ENCODE measurements around the gene PTPRT. TPM values are rescaled to one million over a fixed set of nuclear protein-coding genes. Genes with fewer than 3 reads are reported as not detected.

PTPRT gene
- total and polyA plus RNA-seq, 2 of the 13 experiments (the other 11 are each of a cell fraction or from before 2014, with no cell fraction given) = under 0.01 to 0.09 TPM

DNA sequence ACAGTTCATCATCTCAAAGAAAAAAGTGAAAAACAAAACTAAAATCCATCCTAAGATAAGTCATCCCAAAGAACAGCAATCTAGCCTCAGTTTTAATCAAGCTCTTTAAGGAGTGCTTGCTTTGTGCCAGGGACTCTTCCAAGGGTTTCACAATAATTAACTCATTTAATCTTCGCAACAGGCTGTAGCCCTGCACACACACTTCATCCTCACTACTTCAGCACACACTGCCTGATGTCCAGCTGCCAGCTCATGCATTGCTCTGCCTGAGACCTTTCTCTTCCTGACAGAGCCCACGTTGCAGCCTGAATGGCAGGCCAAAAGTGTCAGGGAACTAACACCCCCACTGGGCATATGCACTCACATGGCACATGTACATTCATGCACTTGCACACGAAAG, 21.2 kb upstream of the PTPRT start:
- Histone ChIP-seq H3K27me3 (ENCODE audit: control insufficient read depth in 1 of 2, insufficient read depth in 2 of 2, low read length in 2 of 2) (peaks cover 0 to 17% of the 10 kb centered on the region in 2 experiments; a peak in 2 of 5 replicates), H3K36me3 (replicated peaks in 1 of 2; ENCODE audit: control insufficient read depth in 1 of 2, insufficient read depth in 2 of 2, low read length in 2 of 2) (no peaks in the 10 kb centered on the region), H3K9ac (ENCODE audit: insufficient read depth, low read depth, low read length) (no peak overlapping the region), H3K4me2 (ENCODE audit: low read depth, low read length) (no peak overlapping the region), H2AFZ (ENCODE audit: low read length) (no peak overlapping the region), H3K9me3 (ENCODE audit: low read length) (peaks cover under 1% of the 10 kb centered on the region; the same call in 1 of the 2 replicates), H4K20me1 (ENCODE audit: insufficient read depth, low read length) (no peaks in the 10 kb centered on the region), H3K4me1 (ENCODE audit: insufficient read depth, low read length) (no peaks in the 10 kb centered on the region), H3K27ac (ENCODE audit: extremely low read length, insufficient read depth, low read length) (no peak overlapping the region), H3K4me3 (replicated peaks in 1 of 3; ENCODE audit: insufficient read depth in 1 of 3, low read depth in 2 of 3, low read length in 3 of 3) (no peak overlapping the region), H3K79me2 (ENCODE audit: insufficient read depth, low read length) (no peaks in the 10 kb centered on the region)
- CTCF ChIA-PET (ENCODE audit: low intra/inter-chr PET ratio, low total read pairs) = no interaction called here
- FAIRE-seq (no peak), DNase-seq (ENCODE audit: low spot score) (no peak), ATAC-seq (no peak)
- POLR2A ChIA-PET = no interaction called here
- in situ Hi-C loops (cut with HindIII; ENCODE audit: extremely low pct_ligation_motif_present, low pct_unique_long_range_greater_than_20kb) = no loop called here
- 0% methylated on average over 3 of the region's 3 CpGs for WGBS (ENCODE audit: low lambda C conversion rate)
- TF ChIP-seq TARDBP (CRISPR knock-in tag; IDR thresholded peaks at IDR 0.05) (no peak), RFX3 (CRISPR knock-in tag; IDR thresholded peaks at IDR 0.05) (no peak), ZNF644 (CRISPR knock-in tag; IDR thresholded peaks at IDR 0.05; ENCODE audit: low read depth) (no peak), ARHGAP35 (CRISPR knock-in tag; IDR thresholded peaks at IDR 0.05; ENCODE audit: borderline replicate concordance) (no peak), ZHX1 (CRISPR knock-in tag; IDR thresholded peaks at IDR 0.05; ENCODE audit: low read depth) (no peak)
- TF ChIP-seq, protein P1, sequence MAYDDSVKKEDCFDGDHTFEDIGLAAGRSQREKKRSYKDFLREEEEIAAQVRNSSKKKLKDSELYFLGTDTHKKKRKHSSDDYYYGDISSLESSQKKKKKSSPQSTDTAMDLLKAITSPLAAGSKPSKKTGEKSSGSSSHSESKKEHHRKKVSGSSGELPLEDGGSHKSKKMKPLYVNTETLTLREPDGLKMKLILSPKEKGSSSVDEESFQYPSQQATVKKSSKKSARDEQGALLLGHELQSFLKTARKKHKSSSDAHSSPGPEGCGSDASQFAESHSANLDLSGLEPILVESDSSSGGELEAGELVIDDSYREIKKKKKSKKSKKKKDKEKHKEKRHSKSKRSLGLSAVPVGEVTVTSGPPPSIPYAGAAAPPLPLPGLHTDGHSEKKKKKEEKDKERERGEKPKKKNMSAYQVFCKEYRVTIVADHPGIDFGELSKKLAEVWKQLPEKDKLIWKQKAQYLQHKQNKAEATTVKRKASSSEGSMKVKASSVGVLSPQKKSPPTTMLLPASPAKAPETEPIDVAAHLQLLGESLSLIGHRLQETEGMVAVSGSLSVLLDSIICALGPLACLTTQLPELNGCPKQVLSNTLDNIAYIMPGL (CRISPR knock-in tag; IDR thresholded peaks at IDR 0.05; ENCODE audit: borderline replicate concordance in 1 of 2, low read depth in 1 of 2) = no peak
- BruUV-seq (replicated peaks) = no TSS peak
- intact Hi-C loops (cut with micrococcal nuclease; ENCODE audit: unreplicated experiment) = no loop called here
